ENCODE results near the gene MAFF.

Gene MAFF

DNA sequence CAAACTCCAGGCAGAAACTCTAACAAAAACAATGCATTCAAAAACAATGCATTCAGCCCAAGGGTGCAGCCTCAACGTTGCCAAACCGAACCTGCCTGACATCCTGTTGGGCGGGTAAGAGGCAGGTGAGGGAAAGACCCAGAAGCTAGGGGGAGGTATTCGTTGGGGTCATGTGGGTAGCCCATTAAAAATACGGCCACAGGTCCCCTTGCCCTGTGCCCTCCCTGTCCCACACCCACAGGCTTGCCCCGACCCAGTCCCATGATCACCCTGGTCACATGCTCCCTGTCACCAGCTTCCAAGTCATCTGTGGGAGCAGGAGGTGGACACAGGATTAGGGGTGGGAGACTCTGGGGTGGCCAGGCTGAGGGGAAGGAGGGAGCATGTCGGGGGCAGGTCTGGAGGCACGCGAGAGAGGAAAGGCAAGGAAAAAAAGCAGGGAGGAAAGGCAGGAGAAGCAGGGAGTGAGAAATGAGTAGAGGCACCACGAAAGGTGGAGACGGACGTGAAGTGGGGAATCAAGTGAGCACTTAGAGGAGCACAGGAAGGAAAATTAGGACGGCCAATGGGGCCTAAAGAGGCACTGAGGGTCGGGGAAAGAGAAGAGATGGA lies 20.8 kb upstream of the MAFF start:
- Histone ChIP-seq H3K36me3 (ENCODE audit: insufficient read depth, low read length) (no peaks in the 10 kb centered on the region), H3K9ac (ENCODE audit: low read depth, low read length) (peak overlapping the region; percentile 83), H3K4me2 (ENCODE audit: low read length) (peak overlapping the region; percentile 83), H3K9me3 (replicated peaks; ENCODE audit: low read length) (no peaks in the 10 kb centered on the region), H3K27me3 (ENCODE audit: control insufficient read depth, insufficient read depth, low read length) (no peaks in the 10 kb centered on the region), H3K4me1 (ENCODE audit: control insufficient read depth, insufficient read depth, low read length) (peaks cover 55% of the 10 kb centered on the region), H3K4me3 (ENCODE audit: low read length) (peak overlapping the region; percentile 71)

DNA sequence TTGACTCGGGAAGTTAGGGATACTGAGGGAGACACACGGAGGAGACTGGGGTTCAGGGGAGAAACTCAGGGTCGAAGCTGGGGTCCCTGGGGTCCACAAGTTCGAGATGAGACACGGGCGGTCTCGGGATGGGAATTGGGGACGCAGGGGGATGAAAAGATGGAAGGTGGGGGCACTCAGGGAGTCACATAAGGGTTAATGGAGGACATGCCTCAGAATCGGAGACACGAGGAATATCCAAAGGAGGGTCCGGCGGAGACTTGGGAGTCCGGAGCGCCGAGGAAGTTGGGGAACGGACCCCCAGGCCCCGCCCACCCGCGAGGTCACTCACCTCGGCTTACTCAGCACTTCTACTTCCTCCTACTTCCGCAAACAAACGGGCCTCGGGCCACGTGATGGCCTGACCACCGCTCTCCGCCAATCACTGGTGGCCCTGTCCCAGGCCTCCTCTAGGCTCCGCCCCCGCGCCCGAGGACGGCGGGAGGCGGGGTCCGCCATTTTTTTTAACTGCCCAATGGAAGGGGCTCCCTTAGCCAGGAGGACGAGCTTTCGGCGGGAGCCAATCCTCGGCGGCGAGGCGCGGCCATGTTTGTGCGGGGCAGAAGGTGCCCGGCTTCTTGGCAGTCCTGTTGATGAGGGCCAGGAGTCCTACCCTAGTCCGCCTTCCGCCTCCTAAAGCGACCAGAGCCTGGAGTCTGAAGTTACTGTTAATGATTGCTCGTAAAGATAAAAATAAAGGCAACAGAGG lies 20.2 kb upstream of the MAFF start, which contains the start of gene PLA2G6:
PLA2G6 (minus strand) TSS at position 378 of the 748 bp plus-strand sequence. CDS start 12,404 bp downstream, outside the sequence.
- Histone ChIP-seq H3K4me2 (ENCODE audit: low read length) (peak within 1 kb of the TSS; percentile 83), H3K4me1 (ENCODE audit: control insufficient read depth, insufficient read depth, low read length) (peaks cover 48% of the 10 kb centered on the region), H3K9me3 (replicated peaks; ENCODE audit: low read length) (no peaks in the 10 kb centered on the region), H3K27me3 (ENCODE audit: control insufficient read depth, insufficient read depth, low read length) (no peaks in the 10 kb centered on the region), H3K4me3 (ENCODE audit: low read length) (peak within 1 kb of the TSS; percentile 71), H3K36me3 (ENCODE audit: insufficient read depth, low read length) (no peaks in the 10 kb centered on the region), H3K9ac (ENCODE audit: low read depth, low read length) (peak within 1 kb of the TSS; percentile 83)

DNA sequence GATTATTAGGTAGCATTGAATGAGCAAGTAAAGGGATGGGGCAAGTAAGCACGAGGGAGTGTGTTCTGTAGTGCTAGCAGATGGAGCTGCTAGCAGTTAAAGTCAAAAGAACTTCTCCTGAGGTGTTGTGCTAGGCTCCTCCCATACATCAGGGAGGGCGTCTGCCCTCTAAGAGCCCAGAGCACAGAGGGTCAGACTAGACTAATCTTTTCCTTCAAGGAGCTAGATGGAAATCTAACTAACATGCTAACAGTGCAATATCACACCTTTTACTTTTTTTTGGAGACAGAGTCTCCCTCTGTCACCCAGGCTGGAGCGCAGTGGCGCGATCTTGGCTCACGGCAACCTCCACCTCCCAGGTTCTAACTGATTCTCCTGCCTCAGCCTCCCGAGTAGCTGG lies 17.0 kb upstream of the MAFF start:
- no peaks in the 10 kb centered on the region for H3K36me3 ChIP-seq (ENCODE audit: insufficient read depth, low read length)

DNA sequence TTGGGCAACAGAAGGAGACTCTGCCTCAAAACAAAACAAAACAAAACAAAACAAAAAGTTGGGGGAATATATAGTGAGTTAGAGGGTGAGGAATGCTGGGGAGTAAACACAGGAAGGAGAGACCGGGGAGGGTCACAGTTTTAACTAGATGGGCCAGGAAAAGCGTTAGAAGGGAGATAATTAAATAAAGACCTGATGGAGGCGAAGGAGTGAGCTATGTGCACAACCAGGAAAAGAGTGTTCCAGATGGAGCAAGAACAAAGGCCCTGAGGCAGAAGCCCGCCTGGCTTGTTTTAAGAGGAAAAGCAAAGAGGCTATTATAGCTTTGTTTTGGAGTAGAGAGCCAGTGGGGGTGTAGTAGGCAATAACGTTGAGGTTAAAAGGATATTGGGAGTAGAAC lies 15.4 kb upstream of the MAFF start:
- Histone ChIP-seq H3K9me3 (replicated peaks; ENCODE audit: low read length) (no peaks in the 10 kb centered on the region), H3K36me3 (ENCODE audit: insufficient read depth, low read length) (no peaks in the 10 kb centered on the region), H3K27me3 (ENCODE audit: control insufficient read depth, insufficient read depth, low read length) (no peaks in the 10 kb centered on the region), H3K9ac (ENCODE audit: low read depth, low read length) (no peak overlapping the region), H3K4me1 (ENCODE audit: control insufficient read depth, insufficient read depth, low read length) (peaks cover 5% of the 10 kb centered on the region), H3K4me2 (ENCODE audit: low read length) (no peak overlapping the region), H3K4me3 (ENCODE audit: low read length) (no peak overlapping the region)

More for the DNA sequence above, 17.0 kb upstream of the MAFF start:
- H3K4me2 ChIP-seq (ENCODE audit: low read length) = no peak overlapping the region
- H3K4me3 ChIP-seq (ENCODE audit: low read length) = no peak overlapping the region
- no peaks in the 10 kb centered on the region for H3K9me3 ChIP-seq (replicated peaks; ENCODE audit: low read length)
- no peak overlapping the region for H3K9ac ChIP-seq (ENCODE audit: low read depth, low read length)
- H3K4me1 ChIP-seq (ENCODE audit: control insufficient read depth, insufficient read depth, low read length) = peaks cover 21% of the 10 kb centered on the region
- H3K27me3 ChIP-seq (ENCODE audit: control insufficient read depth, insufficient read depth, low read length) = no peaks in the 10 kb centered on the region

DNA sequence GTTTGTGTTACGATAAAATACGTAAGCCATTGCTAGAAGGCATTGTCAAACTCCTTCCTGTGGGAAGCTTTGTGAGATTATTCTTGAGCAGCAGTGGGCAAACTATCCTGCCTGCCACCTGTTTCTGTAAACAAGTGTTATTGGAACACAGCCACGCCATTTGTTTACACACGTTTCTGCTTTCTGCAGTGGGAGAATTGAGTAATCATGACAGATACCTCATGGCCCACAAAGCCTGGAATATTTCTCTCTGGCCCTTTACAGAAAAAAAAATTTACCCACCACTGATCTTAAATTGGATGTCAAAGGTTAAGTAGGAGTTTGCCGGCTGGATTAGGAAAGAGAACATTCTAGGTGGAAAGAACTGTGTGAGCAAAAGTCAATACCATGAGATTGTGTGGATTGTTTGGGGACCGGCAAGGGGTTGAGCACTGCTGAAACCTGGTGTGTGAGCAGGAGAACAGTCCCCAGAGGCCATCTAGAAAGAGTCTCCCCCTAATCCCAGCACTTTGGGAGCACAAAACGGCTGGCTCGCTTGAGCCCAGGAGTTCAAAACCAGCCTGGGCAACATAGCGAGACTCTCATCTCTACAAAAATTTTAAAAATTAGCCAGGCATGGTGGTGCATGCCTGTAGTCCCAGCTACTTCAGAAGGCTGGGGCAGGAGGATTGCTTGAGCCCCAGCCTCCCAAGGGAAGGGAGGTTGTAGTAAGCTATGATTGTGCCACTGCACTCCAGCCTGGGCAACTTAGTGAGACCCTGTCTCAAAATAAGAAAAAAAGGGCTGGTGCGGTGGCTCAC lies 14.2 kb upstream of the MAFF start:
- Histone ChIP-seq H3K4me1 (ENCODE audit: control insufficient read depth, insufficient read depth, low read length) (no peaks in the 10 kb centered on the region), H3K9ac (ENCODE audit: low read depth, low read length) (no peak overlapping the region), H3K27me3 (ENCODE audit: control insufficient read depth, insufficient read depth, low read length) (no peaks in the 10 kb centered on the region), H3K9me3 (replicated peaks; ENCODE audit: low read length) (no peaks in the 10 kb centered on the region), H3K36me3 (ENCODE audit: insufficient read depth, low read length) (no peaks in the 10 kb centered on the region), H3K4me2 (ENCODE audit: low read length) (no peak overlapping the region), H3K4me3 (ENCODE audit: low read length) (no peak overlapping the region)

DNA sequence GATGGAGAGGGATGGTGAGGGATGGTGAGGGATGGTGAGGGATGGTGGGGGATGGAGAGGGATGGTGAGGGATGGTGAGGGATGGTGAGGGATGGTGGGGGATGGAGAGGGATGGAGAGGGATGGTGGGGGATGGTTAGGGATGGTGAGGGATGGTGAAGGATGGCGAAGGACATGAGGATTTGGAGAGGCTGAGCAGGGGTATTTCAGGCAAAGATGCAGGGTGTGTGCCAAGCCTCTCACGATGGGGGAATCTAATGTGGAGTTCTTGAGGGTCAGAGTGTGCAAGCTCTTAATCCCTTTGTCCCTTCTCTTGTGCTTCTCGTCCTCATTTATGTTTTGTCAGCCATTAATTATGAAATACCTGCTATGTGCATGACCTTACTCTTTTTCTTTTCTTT lies 12.7 kb upstream of the MAFF start:
- Histone ChIP-seq H3K4me1 (ENCODE audit: control insufficient read depth, insufficient read depth, low read length) (no peaks in the 10 kb centered on the region), H3K4me2 (ENCODE audit: low read length) (no peak overlapping the region), H3K36me3 (ENCODE audit: insufficient read depth, low read length) (no peaks in the 10 kb centered on the region), H3K9ac (ENCODE audit: low read depth, low read length) (no peak overlapping the region), H3K4me3 (ENCODE audit: low read length) (no peak overlapping the region), H3K9me3 (replicated peaks; ENCODE audit: low read length) (no peaks in the 10 kb centered on the region), H3K27me3 (ENCODE audit: control insufficient read depth, insufficient read depth, low read length) (no peaks in the 10 kb centered on the region)

DNA sequence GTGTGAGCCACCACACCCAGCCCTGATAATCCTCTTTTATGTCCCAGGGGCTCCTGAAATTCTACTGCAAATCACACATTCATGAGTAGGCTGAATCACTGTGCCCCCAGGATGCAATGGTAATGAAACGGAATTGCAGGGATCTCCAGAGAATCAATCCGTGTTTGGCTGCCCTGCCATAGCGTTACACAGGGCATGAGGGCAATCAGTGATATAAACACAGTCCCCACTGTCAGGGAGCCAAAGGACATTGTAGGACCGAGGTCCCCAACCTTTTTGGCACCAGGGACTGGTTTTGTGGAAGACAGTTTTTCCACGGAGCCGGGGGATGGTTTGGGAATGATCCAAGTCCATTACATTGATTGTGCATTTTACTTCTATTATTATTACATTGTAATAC lies 11.2 kb upstream of the MAFF start:
- Histone ChIP-seq H3K36me3 (ENCODE audit: insufficient read depth, low read length) (no peaks in the 10 kb centered on the region), H3K4me3 (ENCODE audit: low read length) (no peak overlapping the region), H3K9me3 (replicated peaks; ENCODE audit: low read length) (no peaks in the 10 kb centered on the region), H3K9ac (ENCODE audit: low read depth, low read length) (no peak overlapping the region), H3K27me3 (ENCODE audit: control insufficient read depth, insufficient read depth, low read length) (no peaks in the 10 kb centered on the region), H3K4me2 (ENCODE audit: low read length) (no peak overlapping the region), H3K4me1 (ENCODE audit: control insufficient read depth, insufficient read depth, low read length) (peaks cover 5% of the 10 kb centered on the region)

DNA sequence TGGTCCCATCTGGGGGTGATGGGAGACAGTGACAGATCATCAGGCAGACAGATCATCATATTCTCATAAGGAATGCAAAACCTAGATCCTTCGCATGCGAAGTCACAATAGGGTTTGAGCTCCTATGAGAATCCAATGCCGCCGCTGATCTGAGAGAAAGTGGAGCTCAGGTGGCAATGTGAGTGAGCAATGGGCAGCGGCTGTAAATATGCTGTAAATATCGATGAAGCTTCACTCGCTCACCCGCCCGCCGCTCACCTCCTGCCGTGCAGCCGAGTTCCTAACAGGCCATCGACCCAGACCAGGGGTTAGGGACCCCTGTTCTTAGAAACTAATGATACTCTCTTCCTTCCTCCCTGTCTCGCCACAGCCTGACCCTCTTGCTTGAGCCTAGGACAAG lies 10.7 kb upstream of the MAFF start:
- H3K4me2 ChIP-seq (ENCODE audit: low read length) = no peak overlapping the region
- peaks cover 5% of the 10 kb centered on the region for H3K4me1 ChIP-seq (ENCODE audit: control insufficient read depth, insufficient read depth, low read length)
- H3K9me3 ChIP-seq (replicated peaks; ENCODE audit: low read length) = no peaks in the 10 kb centered on the region
- H3K27me3 ChIP-seq (ENCODE audit: control insufficient read depth, insufficient read depth, low read length) = no peaks in the 10 kb centered on the region
- H3K36me3 ChIP-seq (ENCODE audit: insufficient read depth, low read length) = no peaks in the 10 kb centered on the region
- no peak overlapping the region for H3K9ac ChIP-seq (ENCODE audit: low read depth, low read length)
- H3K4me3 ChIP-seq (ENCODE audit: low read length) = no peak overlapping the region

DNA sequence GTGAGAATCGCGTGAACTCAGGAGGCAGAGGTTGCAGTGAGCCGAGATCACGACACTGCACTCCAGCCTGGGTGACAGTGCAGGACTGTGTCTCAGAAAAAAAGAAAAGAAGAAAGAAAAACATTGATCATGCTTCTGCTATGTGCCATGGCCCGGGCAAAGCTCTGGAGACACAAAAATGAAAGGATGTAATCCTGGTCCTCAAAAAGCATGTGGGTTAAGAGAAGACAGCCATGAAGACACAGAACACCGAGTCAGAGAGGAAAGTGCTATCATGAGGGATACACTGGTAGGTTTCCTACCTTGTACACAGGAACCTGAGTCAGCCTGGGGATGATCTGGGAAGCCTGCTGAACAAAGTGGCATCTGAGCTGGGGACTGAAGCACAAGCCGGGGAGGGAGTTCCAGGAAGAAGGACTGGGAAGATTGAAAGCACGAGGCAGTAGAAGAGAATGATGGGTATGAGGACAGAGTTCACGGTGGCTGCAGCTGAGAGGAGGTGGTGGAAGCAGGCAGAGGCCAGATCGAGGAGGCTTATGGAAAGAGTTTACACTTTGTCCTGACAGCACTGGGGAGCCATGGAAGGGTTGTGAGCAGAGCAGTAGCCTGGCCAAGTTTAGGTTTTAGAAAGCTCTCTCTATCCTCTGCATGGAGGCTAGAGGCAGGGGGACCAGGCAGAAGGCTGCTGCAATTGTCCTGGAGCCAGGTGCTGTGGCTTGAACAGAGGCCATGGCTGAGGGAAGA lies 9.9 kb upstream of the MAFF start:
- Histone ChIP-seq H3K27me3 (ENCODE audit: control insufficient read depth, insufficient read depth, low read length) (no peaks in the 10 kb centered on the region), H3K4me2 (ENCODE audit: low read length) (no peak overlapping the region), H3K9me3 (replicated peaks; ENCODE audit: low read length) (no peaks in the 10 kb centered on the region), H3K36me3 (ENCODE audit: insufficient read depth, low read length) (no peaks in the 10 kb centered on the region), H3K4me3 (ENCODE audit: low read length) (no peak overlapping the region), H3K9ac (ENCODE audit: low read depth, low read length) (no peak overlapping the region), H3K4me1 (ENCODE audit: control insufficient read depth, insufficient read depth, low read length) (peaks cover 8% of the 10 kb centered on the region)

DNA sequence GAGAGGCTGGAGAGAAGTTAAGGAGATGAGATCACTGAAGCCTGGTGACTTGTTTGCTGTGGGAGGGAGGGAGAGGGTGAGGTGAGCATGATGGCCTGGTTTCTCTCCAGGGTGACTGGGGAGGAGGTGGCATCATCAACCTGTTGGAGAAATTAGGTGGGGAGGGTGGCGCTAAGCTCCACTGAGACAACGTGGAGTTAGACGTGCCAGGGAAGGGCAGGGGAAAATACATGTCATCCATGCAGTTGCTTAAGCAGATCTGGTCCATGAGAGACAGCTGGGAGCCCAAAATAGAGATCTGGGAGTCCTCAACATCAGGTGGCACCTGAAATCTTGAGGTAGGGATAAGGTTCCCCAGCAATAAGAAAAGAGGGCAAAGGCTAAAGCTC lies 9.3 kb upstream of the MAFF start:
- Histone ChIP-seq H3K9ac (ENCODE audit: low read depth, low read length) (no peak overlapping the region), H3K9me3 (replicated peaks; ENCODE audit: low read length) (no peaks in the 10 kb centered on the region), H3K4me3 (ENCODE audit: low read length) (no peak overlapping the region), H3K4me1 (ENCODE audit: control insufficient read depth, insufficient read depth, low read length) (peaks cover 8% of the 10 kb centered on the region), H3K4me2 (ENCODE audit: low read length) (no peak overlapping the region), H3K36me3 (ENCODE audit: insufficient read depth, low read length) (no peaks in the 10 kb centered on the region), H3K27me3 (ENCODE audit: control insufficient read depth, insufficient read depth, low read length) (no peaks in the 10 kb centered on the region)

DNA sequence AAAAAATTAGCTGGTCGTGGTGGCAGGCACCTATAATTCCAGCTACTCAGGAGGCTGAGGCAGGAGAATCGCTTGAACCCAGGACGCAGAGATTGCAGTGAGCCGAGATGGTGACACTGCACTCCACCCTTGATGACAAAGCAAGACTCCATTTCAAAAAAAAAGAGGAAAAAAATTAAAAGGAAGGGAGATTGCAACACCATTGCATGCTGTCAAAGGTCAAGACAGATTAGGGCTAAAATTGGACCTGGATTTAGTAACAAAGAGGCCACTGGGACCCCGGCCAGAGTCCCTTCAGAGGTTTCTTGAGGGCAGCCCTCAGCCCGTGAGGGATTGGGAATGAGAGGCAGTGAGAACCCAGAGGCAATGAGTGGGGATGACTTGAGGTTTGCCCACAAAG lies 8.2 kb upstream of the MAFF start:
- Histone ChIP-seq H3K9ac (ENCODE audit: low read depth, low read length) (no peak overlapping the region), H3K9me3 (replicated peaks; ENCODE audit: low read length) (no peaks in the 10 kb centered on the region), H3K36me3 (ENCODE audit: insufficient read depth, low read length) (no peaks in the 10 kb centered on the region), H3K4me3 (ENCODE audit: low read length) (no peak overlapping the region), H3K4me1 (ENCODE audit: control insufficient read depth, insufficient read depth, low read length) (peaks cover 8% of the 10 kb centered on the region), H3K4me2 (ENCODE audit: low read length) (no peak overlapping the region), H3K27me3 (ENCODE audit: control insufficient read depth, insufficient read depth, low read length) (no peaks in the 10 kb centered on the region)

Measured in skeletal muscle satellite cell (primary cell).